Erythroblast (primary cell): ENCODE data around the gene IP6K1.

Experiments
- GATA1 ChIP-seq: IDR thresholded peaks from 2 replicates; pipeline ENCODE4 v1.6.1; 2011; ENCODE audit warnings: low read depth, mild to moderate bottlenecking, control low read depth, low read length, moderate library complexity
- POLR2A ChIP-seq: IDR thresholded peaks from 2 replicates; pipeline ENCODE4 v1.6.1; 2011; ENCODE audit warnings: mild to moderate bottlenecking, low read length

DNA sequence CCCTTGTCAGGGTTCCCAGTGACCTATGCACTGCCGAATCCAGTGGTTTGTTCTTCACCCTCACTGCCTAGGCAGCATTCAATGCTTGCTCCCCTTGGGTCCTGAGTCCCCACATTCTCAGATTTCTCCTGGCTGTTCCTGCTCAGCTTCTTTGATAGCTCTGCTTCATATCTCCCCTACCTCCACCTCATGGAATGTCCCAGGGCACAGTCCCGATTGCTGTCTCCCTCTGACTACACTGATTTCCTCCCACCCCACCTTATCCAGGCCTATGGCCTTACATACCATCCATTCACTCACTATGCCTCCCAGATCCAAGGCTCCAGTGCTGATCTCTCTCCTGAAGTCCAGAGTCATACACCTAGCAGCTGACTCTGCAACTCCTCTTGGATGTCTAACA, 14.8 kb upstream of the IP6K1 start:
- no peak for TF ChIP-seq POLR2A
- TF ChIP-seq GATA1: no peak
